ENCODE results near the gene COL12A1. TPM values are rescaled to one million over a fixed set of nuclear protein-coding genes. Genes with fewer than 3 reads are reported as not detected.

COL12A1 gene
- total RNA-seq, 1 experiment from 2014 or later: 136 TPM

DNA sequence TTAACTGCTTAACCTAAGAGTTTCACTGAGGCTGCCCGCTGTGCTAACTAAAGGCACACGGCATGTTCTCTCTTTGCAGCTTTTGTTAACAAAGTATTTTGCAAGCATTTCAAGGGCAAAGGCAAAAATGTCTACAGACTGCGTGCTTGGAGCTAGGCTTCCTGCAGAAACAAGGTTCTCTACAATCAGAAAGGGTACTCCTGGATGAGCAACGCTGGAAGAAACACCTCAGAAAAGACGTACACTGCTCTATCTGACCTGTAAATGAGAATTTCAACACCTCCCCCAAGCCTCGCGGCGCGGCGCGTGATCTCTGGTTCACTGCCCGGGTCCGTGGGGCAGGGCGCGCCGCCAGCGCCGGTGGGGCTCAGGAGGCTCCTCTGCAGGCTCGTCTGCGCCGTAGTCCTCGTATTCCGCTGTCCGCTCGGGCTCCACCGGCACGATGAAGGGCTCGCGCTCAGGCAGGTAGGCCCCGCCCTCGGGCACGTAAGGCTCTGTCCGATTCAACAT, 120.9 kb downstream of the COL12A1 start:
- CTCF ChIA-PET: no interaction called here
- TF ChIP-seq, protein P1, sequence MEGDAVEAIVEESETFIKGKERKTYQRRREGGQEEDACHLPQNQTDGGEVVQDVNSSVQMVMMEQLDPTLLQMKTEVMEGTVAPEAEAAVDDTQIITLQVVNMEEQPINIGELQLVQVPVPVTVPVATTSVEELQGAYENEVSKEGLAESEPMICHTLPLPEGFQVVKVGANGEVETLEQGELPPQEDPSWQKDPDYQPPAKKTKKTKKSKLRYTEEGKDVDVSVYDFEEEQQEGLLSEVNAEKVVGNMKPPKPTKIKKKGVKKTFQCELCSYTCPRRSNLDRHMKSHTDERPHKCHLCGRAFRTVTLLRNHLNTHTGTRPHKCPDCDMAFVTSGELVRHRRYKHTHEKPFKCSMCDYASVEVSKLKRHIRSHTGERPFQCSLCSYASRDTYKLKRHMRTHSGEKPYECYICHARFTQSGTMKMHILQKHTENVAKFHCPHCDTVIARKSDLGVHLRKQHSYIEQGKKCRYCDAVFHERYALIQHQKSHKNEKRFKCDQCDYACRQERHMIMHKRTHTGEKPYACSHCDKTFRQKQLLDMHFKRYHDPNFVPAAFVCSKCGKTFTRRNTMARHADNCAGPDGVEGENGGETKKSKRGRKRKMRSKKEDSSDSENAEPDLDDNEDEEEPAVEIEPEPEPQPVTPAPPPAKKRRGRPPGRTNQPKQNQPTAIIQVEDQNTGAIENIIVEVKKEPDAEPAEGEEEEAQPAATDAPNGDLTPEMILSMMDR (IDR thresholded peaks at IDR 0.05; ENCODE audit: unreplicated experiment): no peak
- Mint-ChIP-seq H3K36me3 (ENCODE audit: insufficient read depth, unreplicated experiment) (peaks cover 60% of the 10 kb centered on the region), H3K4me1 (ENCODE audit: insufficient read depth, unreplicated experiment) (no peaks in the 10 kb centered on the region), H3K4me3 (ENCODE audit: unreplicated experiment) (no peak overlapping the region), H3K9me3 (ENCODE audit: unreplicated experiment) (no peaks in the 10 kb centered on the region), H3K27me3 (ENCODE audit: insufficient read depth, unreplicated experiment) (no peaks in the 10 kb centered on the region), H3K27ac (ENCODE audit: low read depth, unreplicated experiment) (no peak overlapping the region)
- intact Hi-C loops (cut with micrococcal nuclease): no loop called here
- DNase-seq (ENCODE audit: unreplicated experiment): no peak
- POLR2A ChIA-PET: no interaction called here
- no TSS peak for BruUV-seq (replicated peaks)

DNA sequence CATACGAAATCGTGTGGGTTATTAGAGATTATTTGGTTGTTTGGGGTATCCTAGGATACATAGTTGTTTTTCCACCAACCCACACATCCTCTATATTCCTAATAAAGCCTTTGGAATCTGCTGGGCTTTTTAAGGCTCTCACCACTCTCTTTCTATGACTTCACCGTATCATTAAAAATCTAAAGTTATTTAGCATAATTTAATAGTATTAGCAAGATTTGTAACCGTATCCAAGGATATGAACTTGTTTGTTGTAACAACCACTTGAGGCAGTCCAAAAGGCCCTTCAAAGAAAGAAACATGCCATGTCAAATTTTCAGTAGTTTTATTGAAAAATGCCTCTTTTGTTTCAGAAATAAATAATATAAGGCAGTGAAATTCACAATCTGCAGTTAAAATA, 121.8 kb downstream of the COL12A1 start:
- H3K4me1 Mint-ChIP-seq (ENCODE audit: insufficient read depth, unreplicated experiment): no peaks in the 10 kb centered on the region

DNA sequence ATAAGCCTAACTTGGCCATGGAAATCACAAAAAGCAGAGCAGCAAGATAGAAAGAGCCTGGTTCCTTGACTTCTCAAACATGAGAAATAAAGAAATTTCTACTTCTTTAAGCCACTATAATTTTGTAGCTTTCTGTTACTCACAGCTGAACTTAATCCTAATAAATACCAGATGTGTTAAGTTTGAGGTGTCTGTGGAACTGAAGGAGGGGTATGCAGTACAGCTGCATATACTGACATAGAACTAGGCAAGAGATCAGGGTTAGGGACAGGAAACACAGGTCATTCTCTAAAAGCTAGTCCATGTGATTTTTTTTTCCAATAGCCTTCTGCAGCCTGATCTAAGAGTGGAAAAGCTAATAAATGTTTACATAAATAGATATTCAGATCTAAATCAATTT, 123.9 kb downstream of the COL12A1 start:
- no peaks in the 10 kb centered on the region for H3K27me3 Mint-ChIP-seq (ENCODE audit: insufficient read depth, unreplicated experiment)
- CTCF ChIA-PET: interaction anchor here (0.5 to 1.2 kb wide), 2 partner anchors 128 to 316 kb away, joined by 3 to 7 read pairs; no protein-coding TSS in a partner anchor
- H3K27ac Mint-ChIP-seq (ENCODE audit: low read depth, unreplicated experiment): no peak overlapping the region
- TF ChIP-seq, protein P1 (IDR thresholded peaks at IDR 0.05; ENCODE audit: unreplicated experiment): no peak
- H3K9me3 Mint-ChIP-seq (ENCODE audit: unreplicated experiment): no peaks in the 10 kb centered on the region
- POLR2A ChIA-PET: no interaction called here
- H3K36me3 Mint-ChIP-seq (ENCODE audit: insufficient read depth, unreplicated experiment): peaks cover 36% of the 10 kb centered on the region
- H3K4me1 Mint-ChIP-seq (ENCODE audit: insufficient read depth, unreplicated experiment): no peaks in the 10 kb centered on the region
- DNase-seq (ENCODE audit: unreplicated experiment): no peak
- no TSS peak for BruUV-seq (replicated peaks)
- intact Hi-C loops (cut with micrococcal nuclease): no loop called here
- no peak overlapping the region for H3K4me3 Mint-ChIP-seq (ENCODE audit: unreplicated experiment)

More for the DNA sequence above, 121.8 kb downstream of the COL12A1 start:
- H3K4me3 Mint-ChIP-seq (ENCODE audit: unreplicated experiment): no peak overlapping the region
- ChIA-PET POLR2A (no interaction called here), CTCF (no interaction called here)
- no peaks in the 10 kb centered on the region for H3K9me3 Mint-ChIP-seq (ENCODE audit: unreplicated experiment)
- H3K36me3 Mint-ChIP-seq (ENCODE audit: insufficient read depth, unreplicated experiment): peaks cover 55% of the 10 kb centered on the region
- H3K27ac Mint-ChIP-seq (ENCODE audit: low read depth, unreplicated experiment): no peak overlapping the region
- intact Hi-C loops (cut with micrococcal nuclease): no loop called here
- TF ChIP-seq, protein P1 (IDR thresholded peaks at IDR 0.05; ENCODE audit: unreplicated experiment): no peak
- DNase-seq (ENCODE audit: unreplicated experiment): no peak
- no TSS peak for BruUV-seq (replicated peaks)
- H3K27me3 Mint-ChIP-seq (ENCODE audit: insufficient read depth, unreplicated experiment): no peaks in the 10 kb centered on the region

DNA sequence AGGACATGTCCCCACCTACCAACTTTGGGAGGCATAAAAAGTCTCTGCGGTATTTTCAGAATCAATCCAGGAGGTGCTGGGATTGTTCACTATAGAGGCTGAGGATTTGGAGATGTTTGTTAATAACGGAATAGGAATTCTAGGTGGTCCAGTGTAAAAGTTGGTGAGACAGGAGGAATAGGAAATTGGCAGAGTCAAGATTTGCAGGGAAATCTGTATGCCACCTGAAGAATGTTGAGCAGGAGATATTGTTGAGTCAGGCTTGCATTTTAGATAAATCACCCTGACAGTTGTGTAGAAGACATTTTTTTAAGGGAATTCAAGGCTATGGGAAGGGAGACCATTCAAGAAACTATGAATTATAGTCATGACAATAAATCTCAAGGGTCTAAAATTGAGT, 124.8 kb downstream of the COL12A1 start:
- ChIA-PET POLR2A (no interaction called here), CTCF (no interaction called here)
- no peaks in the 10 kb centered on the region for H3K27me3 Mint-ChIP-seq (ENCODE audit: insufficient read depth, unreplicated experiment)
- no TSS peak for BruUV-seq (replicated peaks)
- H3K4me3 Mint-ChIP-seq (ENCODE audit: unreplicated experiment): no peak overlapping the region
- no peak for DNase-seq (ENCODE audit: unreplicated experiment)
- H3K36me3 Mint-ChIP-seq (ENCODE audit: insufficient read depth, unreplicated experiment): peaks cover 27% of the 10 kb centered on the region
- H3K9me3 Mint-ChIP-seq (ENCODE audit: unreplicated experiment): no peaks in the 10 kb centered on the region
- TF ChIP-seq, protein P1 (IDR thresholded peaks at IDR 0.05; ENCODE audit: unreplicated experiment): no peak
- no peak overlapping the region for H3K27ac Mint-ChIP-seq (ENCODE audit: low read depth, unreplicated experiment)
- intact Hi-C loops (cut with micrococcal nuclease): no loop called here
- H3K4me1 Mint-ChIP-seq (ENCODE audit: insufficient read depth, unreplicated experiment): no peaks in the 10 kb centered on the region
